Trophoblast cell (in vitro differentiated cells and primary cell): ENCODE data around the gene MOGAT2.

ENCODE experiments used
- DNase-seq, 2 donors: peaks; one replicate each; pipeline ENCODE4 v3.0.0-alpha.2; 2016
- H2AFZ ChIP-seq: 2 replicates; pipeline ENCODE4 v1.6.1; 2013; ENCODE audit warnings: low read length, moderate library complexity, mild to moderate bottlenecking; ENCODE audit not compliant: insufficient read depth, poor library complexity
- H2AK5ac ChIP-seq: 2 replicates; pipeline ENCODE4 v1.6.1; 2013; ENCODE audit warnings: mild to moderate bottlenecking, low read length
- H2BK120ac ChIP-seq: 2 replicates; pipeline ENCODE4 v1.6.1; 2013; ENCODE audit warnings: low read length, mild to moderate bottlenecking, moderate library complexity; ENCODE audit not compliant: insufficient read depth, poor library complexity
- H2BK12ac ChIP-seq: 2 replicates; pipeline ENCODE4 v1.6.1; 2013; ENCODE audit warnings: mild to moderate bottlenecking, low read length, moderate library complexity
- H2BK5ac ChIP-seq: 2 replicates; pipeline ENCODE4 v1.6.1; 2013; ENCODE audit warnings: low read length, low read depth, moderate library complexity, mild to moderate bottlenecking; ENCODE audit not compliant: poor library complexity
- H3K14ac ChIP-seq: 2 replicates; pipeline ENCODE4 v1.6.1; 2013; ENCODE audit warnings: mild to moderate bottlenecking, low read length
- H3K18ac ChIP-seq: 2 replicates; pipeline ENCODE4 v1.6.1; 2013; ENCODE audit warnings: mild to moderate bottlenecking, low read length
- H3K23ac ChIP-seq: 2 replicates; pipeline ENCODE4 v1.6.1; 2013; ENCODE audit warnings: low read length
- H3K27ac ChIP-seq: 2 replicates; pipeline ENCODE4 v1.5.1; 2013; ENCODE audit warnings: low read depth, mild to moderate bottlenecking, inconsistent platforms, low read length, moderate library complexity
- H3K27me3 ChIP-seq: 2 replicates; pipeline ENCODE4 v1.6.1; 2013; ENCODE audit warnings: inconsistent platforms, mild to moderate bottlenecking, low read length, moderate library complexity; ENCODE audit not compliant: insufficient read depth
- H3K36me3 ChIP-seq, 2 experiments: 1 replicate in 1 of 2; 2 replicates in 1 of 2; pipeline ENCODE4 v1.6.1; 2013; ENCODE audit warnings: low read length in 2 of 2, mild to moderate bottlenecking in 2 of 2, moderate library complexity in 1 of 2; ENCODE audit not compliant: insufficient read depth in 2 of 2, control insufficient read depth in 1 of 2
- H3K4ac ChIP-seq: 2 replicates; pipeline ENCODE4 v1.6.1; 2013; ENCODE audit warnings: low read depth, mild to moderate bottlenecking, low read length, moderate library complexity
- H3K4me1 ChIP-seq, 2 experiments: 1 replicate in 1 of 2; 2 replicates in 1 of 2; pipeline ENCODE4 v1.6.1; 2013; ENCODE audit warnings: low read length in 2 of 2, mild to moderate bottlenecking in 2 of 2, moderate library complexity in 1 of 2; ENCODE audit not compliant: insufficient read depth in 2 of 2, control insufficient read depth in 1 of 2
- H3K4me2 ChIP-seq: 2 replicates; pipeline ENCODE4 v1.6.1; 2013; ENCODE audit warnings: inconsistent platforms, mild to moderate bottlenecking, low read length, moderate library complexity
- H3K4me3 ChIP-seq: 2 replicates; pipeline ENCODE4 v1.5.1; 2013; ENCODE audit warnings: mild to moderate bottlenecking, low read depth, low read length, inconsistent platforms
- H3K79me1 ChIP-seq: one replicate; pipeline ENCODE4 v1.6.1; 2013; ENCODE audit warnings: low read length
- H3K79me2 ChIP-seq: 2 replicates; pipeline ENCODE4 v1.6.1; 2013; ENCODE audit warnings: low read length, mild to moderate bottlenecking; ENCODE audit not compliant: control insufficient read depth, insufficient read depth, poor library complexity
- H3K9ac ChIP-seq: 2 replicates; pipeline ENCODE4 v1.6.1; 2013; ENCODE audit warnings: mild to moderate bottlenecking, low read length
- H3K9me3 ChIP-seq: 2 replicates; pipeline ENCODE4 v1.6.1; 2013; ENCODE audit warnings: low read depth, mild to moderate bottlenecking, control low read depth, inconsistent platforms, low read length; ENCODE audit not compliant: insufficient read depth
- H4K12ac ChIP-seq: 2 replicates; pipeline ENCODE4 v1.6.1; 2013; ENCODE audit warnings: low read depth, mild to moderate bottlenecking, low read length, moderate library complexity
- H4K8ac ChIP-seq: 2 replicates; pipeline ENCODE4 v1.6.1; 2013; ENCODE audit warnings: low read depth, mild to moderate bottlenecking, low read length, moderate library complexity
- H4K91ac ChIP-seq: one replicate; pipeline ENCODE4 v1.6.1; 2013; ENCODE audit warnings: low read depth, mild to moderate bottlenecking, low read length, moderate library complexity
- WGBS: extraction: QIAGEN DNeasy Blood & Tissue Kit; methylation state at CpG from one replicate; pipeline ENCODE4 v1.1.7; 2013; ENCODE audit warnings: missing lambda C conversion rate; ENCODE audit not compliant: insufficient read length, insufficient coverage; ENCODE audit errors: extremely low coverage; 5-methylcytosine and 5-hydroxymethylcytosine counted together

The MOGAT2 gene

GRCh38 chr11:75734491-75735180 lies 17.0 kb downstream of the MOGAT2 start:
- Histone ChIP-seq H2BK12ac (no peak overlapping the region), H2BK120ac (no peak overlapping the region), H3K79me1 (no peaks in the 10 kb centered on the region), H3K14ac (no peak overlapping the region), H2BK5ac (no peak overlapping the region), H4K91ac (no peak overlapping the region), H3K79me2 (no peaks in the 10 kb centered on the region), H3K9ac (no peak overlapping the region), H3K18ac (no peak overlapping the region), H3K23ac (no peak overlapping the region), H3K27ac (no peak overlapping the region), H3K4ac (no peak overlapping the region), H3K27me3 (no peaks in the 10 kb centered on the region), H4K8ac (no peak overlapping the region), H3K4me3 (no peak overlapping the region), H3K36me3 (no peaks in the 10 kb centered on the region), H3K4me1 (no peaks in the 10 kb centered on the region), H4K12ac (no peak overlapping the region), H2AK5ac (no peak overlapping the region), H3K9me3 (no peaks in the 10 kb centered on the region), H2AFZ (no peak overlapping the region), H3K4me2 (no peak overlapping the region)
- no CpG with 5 or more reads among the region's 5 CpGs for WGBS
- DNase-seq, result no peak

- H4K12ac ChIP-seq, result no peak overlapping the region
- no peak overlapping the region for H2AFZ ChIP-seq
- no CpG with 5 or more reads among the region's 4 CpGs for WGBS
- H3K27me3 ChIP-seq, result no peaks in the 10 kb centered on the region
- H3K14ac ChIP-seq, result no peak overlapping the region
- H3K79me2 ChIP-seq, result no peaks in the 10 kb centered on the region
- no peaks in the 10 kb centered on the region for H3K4me1 ChIP-seq
- H4K8ac ChIP-seq, result no peak overlapping the region
- H3K18ac ChIP-seq, result no peak overlapping the region
- no peak overlapping the region for H2BK5ac ChIP-seq
- no peaks in the 10 kb centered on the region for H3K79me1 ChIP-seq
- H2BK12ac ChIP-seq, result no peak overlapping the region
- H3K36me3 ChIP-seq, result no peaks in the 10 kb centered on the region
- H3K27ac ChIP-seq, result no peak overlapping the region
- H2AK5ac ChIP-seq, result no peak overlapping the region
- no peak overlapping the region for H3K9ac ChIP-seq
- no peak overlapping the region for H3K23ac ChIP-seq
- no peak overlapping the region for H3K4ac ChIP-seq
- no peak overlapping the region for H2BK120ac ChIP-seq
- H3K4me3 ChIP-seq, result no peak overlapping the region
- DNase-seq, result no peak
- no peak overlapping the region for H4K91ac ChIP-seq
- H3K4me2 ChIP-seq, result no peak overlapping the region
- H3K9me3 ChIP-seq, result no peaks in the 10 kb centered on the region
These were observed 17.7 kb downstream of the MOGAT2 start for GRCh38 chr11:75735181-75735845.

GRCh38 chr11:75737314-75737713 lies 19.7 kb downstream of the MOGAT2 start:
- Histone ChIP-seq H3K27me3 (no peaks in the 10 kb centered on the region), H2BK5ac (no peak overlapping the region), H3K14ac (no peak overlapping the region), H3K79me2 (no peaks in the 10 kb centered on the region), H4K12ac (no peak overlapping the region), H3K4me2 (no peak overlapping the region), H3K4ac (no peak overlapping the region), H2BK12ac (no peak overlapping the region), H3K4me3 (no peak overlapping the region), H3K36me3 (no peaks in the 10 kb centered on the region), H3K9me3 (peaks cover 2% of the 10 kb centered on the region), H4K8ac (no peak overlapping the region), H4K91ac (no peak overlapping the region), H2BK120ac (no peak overlapping the region), H2AK5ac (no peak overlapping the region), H3K4me1 (no peaks in the 10 kb centered on the region), H3K23ac (no peak overlapping the region), H2AFZ (no peak overlapping the region), H3K18ac (no peak overlapping the region), H3K9ac (no peak overlapping the region), H3K27ac (no peak overlapping the region), H3K79me1 (no peaks in the 10 kb centered on the region)
- no CpG with 5 or more reads among the region's 6 CpGs for WGBS
- no peak for DNase-seq

GRCh38 chr11:75740681-75741080 lies 23.0 kb downstream of the MOGAT2 start:
- Histone ChIP-seq H3K23ac (no peak overlapping the region), H3K4ac (no peak overlapping the region), H2AFZ (no peak overlapping the region), H4K12ac (no peak overlapping the region), H3K36me3 (no peaks in the 10 kb centered on the region), H3K4me3 (no peak overlapping the region), H3K27me3 (no peaks in the 10 kb centered on the region), H2AK5ac (no peak overlapping the region), H3K18ac (no peak overlapping the region), H3K9ac (no peak overlapping the region), H3K14ac (no peak overlapping the region), H2BK120ac (no peak overlapping the region), H3K9me3 (peaks cover 2% of the 10 kb centered on the region), H3K4me1 (no peaks in the 10 kb centered on the region), H3K79me1 (no peaks in the 10 kb centered on the region), H4K91ac (no peak overlapping the region), H3K79me2 (no peaks in the 10 kb centered on the region), H2BK5ac (no peak overlapping the region), H2BK12ac (no peak overlapping the region), H3K27ac (no peak overlapping the region), H4K8ac (no peak overlapping the region), H3K4me2 (no peak overlapping the region)
- no CpG with 5 or more reads among the region's 1 CpG for WGBS
- no peak for DNase-seq
